GM12865 (cell line): ENCODE measurements around the gene PDK3.

Experiments
- DNase-seq: peaks from one replicate; pipeline ENCODE4 v3.0.0; 2010; ENCODE audit warnings: low read depth
- H3K4me3 ChIP-seq: 2 replicates; pipeline ENCODE4 v1.5.1; 2011; ENCODE audit warnings: mild to moderate bottlenecking, low read depth, low read length, control low read depth
- TF ChIP-seq, protein P1 (sequence below): IDR thresholded peaks from 2 replicates; pipeline ENCODE4 v1.5.1; 2011; ENCODE audit warnings: low read length, control low read depth, low read depth, inconsistent platforms; ENCODE audit not compliant: insufficient read depth; ENCODE audit errors: missing control alignments

The PDK3 gene

GRCh38 chrX:24553011-24553410 lies 87.9 kb downstream of the PDK3 start:
- no peak overlapping the region for H3K4me3 ChIP-seq
- TF ChIP-seq, protein P1, sequence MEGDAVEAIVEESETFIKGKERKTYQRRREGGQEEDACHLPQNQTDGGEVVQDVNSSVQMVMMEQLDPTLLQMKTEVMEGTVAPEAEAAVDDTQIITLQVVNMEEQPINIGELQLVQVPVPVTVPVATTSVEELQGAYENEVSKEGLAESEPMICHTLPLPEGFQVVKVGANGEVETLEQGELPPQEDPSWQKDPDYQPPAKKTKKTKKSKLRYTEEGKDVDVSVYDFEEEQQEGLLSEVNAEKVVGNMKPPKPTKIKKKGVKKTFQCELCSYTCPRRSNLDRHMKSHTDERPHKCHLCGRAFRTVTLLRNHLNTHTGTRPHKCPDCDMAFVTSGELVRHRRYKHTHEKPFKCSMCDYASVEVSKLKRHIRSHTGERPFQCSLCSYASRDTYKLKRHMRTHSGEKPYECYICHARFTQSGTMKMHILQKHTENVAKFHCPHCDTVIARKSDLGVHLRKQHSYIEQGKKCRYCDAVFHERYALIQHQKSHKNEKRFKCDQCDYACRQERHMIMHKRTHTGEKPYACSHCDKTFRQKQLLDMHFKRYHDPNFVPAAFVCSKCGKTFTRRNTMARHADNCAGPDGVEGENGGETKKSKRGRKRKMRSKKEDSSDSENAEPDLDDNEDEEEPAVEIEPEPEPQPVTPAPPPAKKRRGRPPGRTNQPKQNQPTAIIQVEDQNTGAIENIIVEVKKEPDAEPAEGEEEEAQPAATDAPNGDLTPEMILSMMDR = no peak
- no peak for DNase-seq

DNA sequence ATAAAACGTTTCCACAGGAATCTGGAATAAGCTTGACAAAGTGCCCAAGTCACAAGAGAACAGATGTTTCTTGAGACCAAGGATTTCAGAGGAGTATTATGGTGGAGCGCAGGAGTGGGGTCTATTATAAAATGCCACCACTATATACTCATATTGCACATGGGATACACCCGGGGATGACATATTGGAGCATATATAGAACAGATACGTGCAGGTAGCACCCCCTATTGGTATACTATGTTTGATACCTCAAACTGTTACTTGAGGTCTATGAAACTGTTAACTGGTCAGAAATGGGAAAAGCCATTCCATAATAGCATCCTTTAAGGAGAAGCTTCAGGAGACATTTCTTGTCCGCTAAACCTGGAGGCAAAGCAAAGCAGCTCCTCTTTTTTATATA lies 96.0 kb downstream of the PDK3 start:
- H3K4me3 ChIP-seq = no peak overlapping the region
- peak; percentile 32 for DNase-seq

DNA sequence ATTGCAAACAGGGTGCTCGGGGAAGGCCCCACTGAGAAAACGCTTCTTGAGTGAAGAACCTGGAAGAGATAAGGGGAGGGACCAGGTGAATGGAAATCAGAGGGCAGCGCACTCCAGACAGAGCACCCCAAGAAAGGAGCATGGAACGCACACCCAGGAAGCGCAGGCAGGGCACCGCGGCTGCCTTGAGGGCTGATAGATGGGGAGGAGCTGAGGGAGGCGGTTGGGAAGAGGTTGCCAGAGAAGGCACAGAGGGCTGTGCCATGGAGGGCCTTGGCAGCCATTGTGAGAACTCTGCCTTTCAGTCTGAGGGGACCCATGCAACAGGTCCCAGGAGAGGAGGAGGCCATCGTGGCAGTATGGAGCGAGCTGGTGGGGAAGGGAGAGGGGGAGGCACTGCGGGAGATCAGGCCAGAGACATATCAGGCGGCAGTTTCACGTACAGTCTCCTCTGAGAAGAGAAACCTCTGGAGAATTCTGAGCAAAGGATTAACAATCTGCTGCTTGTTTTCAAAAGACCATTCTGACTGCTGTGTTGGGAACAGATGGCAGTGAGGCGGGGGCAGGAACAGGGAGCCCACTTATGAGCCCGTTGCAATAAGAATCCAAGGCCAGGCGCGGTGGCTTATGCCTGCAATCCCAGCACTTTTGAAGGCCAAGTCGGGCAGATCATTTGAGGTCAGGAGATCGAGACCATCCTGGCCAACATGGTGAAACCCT lies 98.4 kb downstream of the PDK3 start:
- DNase-seq = no peak
- TF ChIP-seq, protein P1 = no peak
- H3K4me3 ChIP-seq = no peak overlapping the region

More for the DNA sequence above, 96.0 kb downstream of the PDK3 start:
- TF ChIP-seq, protein P1 = peak; percentile 29

DNA sequence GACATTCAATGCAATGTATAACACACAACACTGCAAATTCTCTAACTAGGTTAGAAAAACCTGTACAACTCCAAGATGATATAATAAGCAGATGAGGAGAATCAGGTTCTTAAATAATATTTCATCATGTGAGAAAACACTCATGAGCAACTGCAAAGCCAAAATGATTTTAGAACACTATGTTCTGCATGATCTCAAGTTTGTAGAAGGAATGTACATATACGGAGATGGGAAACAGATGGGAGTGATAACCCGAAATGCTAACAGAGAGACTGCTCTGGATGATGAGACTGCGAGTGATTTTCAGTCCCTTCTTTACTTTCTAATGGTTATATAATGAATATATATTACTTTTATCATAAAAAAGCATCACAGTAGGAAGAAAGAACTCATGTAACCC lies 101.2 kb downstream of the PDK3 start:
- H3K4me3 ChIP-seq = no peak overlapping the region
- TF ChIP-seq, protein P1 = no peak
- DNase-seq = no peak

GRCh38 chrX:24567169-24567568 lies 102.1 kb downstream of the PDK3 start:
- DNase-seq = no peak
- no peak overlapping the region for H3K4me3 ChIP-seq
- TF ChIP-seq, protein P1 = no peak

GRCh38 chrX:24574743-24575142 lies 109.7 kb downstream of the PDK3 start:
- DNase-seq = peak; percentile 2
- TF ChIP-seq, protein P1 = no peak
- no peak overlapping the region for H3K4me3 ChIP-seq

- TF ChIP-seq, protein P1 = no peak
- no peak for DNase-seq
- H3K4me3 ChIP-seq = no peak overlapping the region
Measured at GRCh38 chrX:24575496-24575895, 110.4 kb downstream of the PDK3 start.
